Superior temporal gyrus (tissue), 1 donor: ENCODE data around the gene PPTC7.
A peak's percentile ranks its signal among the peaks of the same experiment; 100 is the strongest.
"Not testable (repeated sequence)": the region's sequence is repeated elsewhere in the genome, so short reads cannot be mapped to it uniquely, and the experiment has no call there.

Experiments
- DNase-seq: peaks from one replicate; pipeline ENCODE4 v3.0.0-alpha.2; 2016; ENCODE audit errors: extremely low spot score

The PPTC7 gene

GRCh38 chr12:110536834-110537604, 46.1 kb downstream of the PPTC7 start:
- no peak for DNase-seq

DNA sequence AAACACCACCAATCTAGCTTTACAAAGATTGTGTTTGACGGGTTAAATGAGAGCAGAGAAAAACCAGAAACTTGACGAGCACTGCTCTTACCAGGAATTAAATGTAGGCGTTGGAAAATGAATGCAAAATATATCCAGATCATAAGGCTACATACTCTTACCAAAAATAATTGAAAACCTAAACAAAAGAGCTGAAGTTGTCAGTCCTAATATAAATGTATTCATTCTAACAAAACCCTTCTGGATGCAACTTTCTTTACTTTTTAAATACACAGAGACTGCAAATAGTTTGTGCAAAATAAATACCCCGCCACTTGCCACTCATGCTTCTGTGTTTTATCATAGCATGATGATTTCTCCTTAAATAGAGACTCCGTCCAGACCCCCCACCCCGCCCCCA, 48.3 kb downstream of the PPTC7 start:
- DNase-seq, result no peak

- DNase-seq, result no peak
Observed at GRCh38 chr12:110533607-110534006, 49.5 kb downstream of the PPTC7 start.

DNA sequence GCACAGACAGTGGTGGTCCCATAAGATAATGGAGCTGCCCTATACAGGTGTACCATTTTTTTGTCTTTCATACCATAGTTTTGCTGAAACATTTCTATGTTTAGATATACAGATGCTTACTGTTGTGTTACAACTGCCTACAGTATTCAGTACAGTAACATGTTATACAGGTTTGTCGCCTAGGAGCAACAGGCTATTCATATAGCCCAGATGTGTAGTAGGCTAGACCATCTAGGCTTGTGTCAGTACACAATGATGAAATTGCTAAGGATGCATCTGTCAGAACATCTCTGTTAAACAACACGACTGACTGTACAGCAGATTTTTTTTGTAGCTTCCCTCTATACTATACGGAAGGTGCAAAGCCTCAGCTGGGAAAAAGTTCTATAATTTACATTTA, 50.5 kb downstream of the PPTC7 start:
- DNase-seq, result no peak

DNA sequence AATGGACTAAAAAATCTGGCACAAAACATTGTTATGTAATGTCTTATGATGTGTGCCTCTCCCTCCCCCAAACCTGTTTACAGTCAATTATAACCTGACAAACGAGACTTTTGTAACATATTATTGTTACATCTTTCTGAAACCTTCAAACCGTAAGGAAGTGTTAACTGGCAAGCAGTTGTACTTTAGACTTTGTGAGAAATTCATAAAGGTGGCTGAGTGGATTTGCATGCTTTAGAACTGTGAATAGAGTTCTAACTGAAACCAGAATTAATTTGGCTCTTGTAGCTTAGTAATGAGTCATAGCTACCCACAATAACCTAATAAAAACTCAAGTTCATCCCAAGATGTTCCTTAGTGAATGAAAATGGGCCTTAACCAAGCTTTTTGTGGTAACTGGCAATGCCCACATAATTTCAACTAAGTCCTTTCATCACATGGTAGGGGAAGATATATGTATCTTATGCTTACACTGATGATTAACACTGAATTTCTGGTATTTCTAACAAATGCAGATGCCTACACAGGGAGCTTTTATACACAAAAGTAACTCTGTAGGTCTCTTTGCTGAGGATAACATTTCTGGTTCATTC, 51.3 kb downstream of the PPTC7 start:
- DNase-seq, result no peak

DNA sequence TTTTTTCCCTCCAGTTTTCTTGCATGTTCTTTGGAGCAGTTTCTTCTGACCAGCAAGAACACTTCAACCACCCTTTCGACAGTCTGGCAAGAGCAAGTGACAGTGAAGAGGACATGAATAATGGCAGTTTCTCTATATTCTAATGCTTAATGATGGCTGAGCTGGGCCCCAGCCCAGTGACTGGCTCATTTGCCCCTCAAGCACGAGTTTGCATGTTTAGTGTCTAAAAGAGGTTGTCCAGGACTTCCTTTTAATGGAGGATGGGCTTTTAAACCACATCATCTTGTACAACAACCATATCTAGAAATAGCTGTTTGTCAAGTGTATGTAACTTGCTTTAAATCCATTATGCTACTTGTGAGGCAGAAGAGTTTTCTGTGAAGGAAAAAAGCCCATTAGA, 52.6 kb downstream of the PPTC7 start:
- DNase-seq, result no peak

- no peak for DNase-seq
Observed at GRCh38 chr12:110528277-110528839, 54.8 kb downstream of the PPTC7 start.

GRCh38 chr12:110520876-110521712, 62.0 kb downstream of the PPTC7 start:
- not testable (repeated sequence) for DNase-seq

DNA sequence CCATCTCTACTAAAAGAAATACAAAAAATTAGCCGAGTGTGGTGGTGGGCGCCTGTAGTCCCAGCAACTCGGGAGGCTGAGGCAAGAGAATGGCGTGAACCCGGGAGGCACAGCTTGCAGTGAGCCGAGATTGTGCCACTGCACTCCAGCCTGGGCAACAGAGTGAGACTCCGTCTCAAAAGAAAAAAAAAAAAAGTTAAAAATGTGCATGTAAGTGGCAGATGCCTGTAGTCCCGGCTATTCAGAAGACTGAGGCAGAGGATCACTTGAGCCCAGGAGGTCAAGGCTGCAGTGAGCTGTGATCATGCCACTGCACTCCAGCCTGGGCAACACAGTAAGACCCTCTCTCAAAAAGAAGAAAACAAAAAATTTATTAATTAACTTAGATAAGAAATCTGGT, 65.1 kb downstream of the PPTC7 start:
- DNase-seq, result not testable (repeated sequence)

DNA sequence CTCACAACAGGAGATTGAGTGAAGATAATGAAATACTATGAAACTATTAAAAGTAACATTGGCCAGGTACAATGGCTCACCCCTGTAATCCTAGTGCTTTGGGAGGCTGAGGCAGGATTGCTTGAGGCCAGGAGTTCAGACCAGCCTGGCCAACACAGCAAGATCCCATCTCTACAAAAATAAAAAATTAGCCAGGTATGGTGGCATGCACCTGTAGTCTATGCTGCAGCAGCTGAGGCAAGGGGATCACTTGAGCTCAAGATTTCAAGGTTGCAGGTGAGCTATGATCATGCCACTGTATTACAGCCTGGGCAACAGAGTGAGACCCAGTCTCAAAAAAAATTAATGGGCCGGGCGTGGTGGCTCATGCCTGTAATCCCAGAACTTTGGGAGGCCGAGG, 66.1 kb downstream of the PPTC7 start:
- DNase-seq, result no peak

DNA sequence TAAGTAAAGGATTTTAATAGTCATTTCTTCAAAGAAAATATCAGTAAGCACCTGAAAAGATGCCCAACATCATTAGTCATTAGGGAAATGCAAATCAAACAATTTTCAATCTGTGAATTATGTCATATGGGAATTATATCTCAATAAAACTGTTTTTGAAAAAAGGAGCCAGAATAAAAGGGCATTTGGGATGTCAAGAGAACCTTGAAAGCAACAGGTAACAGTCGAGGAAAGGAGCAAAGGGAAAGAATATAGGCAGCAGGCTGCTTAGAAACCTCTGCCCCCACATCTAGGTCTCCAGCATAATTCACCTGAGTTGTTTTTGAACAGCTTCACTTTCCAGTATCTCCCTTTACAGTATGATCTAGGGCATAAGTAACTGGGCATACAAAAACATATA, 68.8 kb downstream of the PPTC7 start:
- no peak for DNase-seq

- no peak for DNase-seq
Observed at GRCh38 chr12:110513842-110514241, 69.3 kb downstream of the PPTC7 start.

DNA sequence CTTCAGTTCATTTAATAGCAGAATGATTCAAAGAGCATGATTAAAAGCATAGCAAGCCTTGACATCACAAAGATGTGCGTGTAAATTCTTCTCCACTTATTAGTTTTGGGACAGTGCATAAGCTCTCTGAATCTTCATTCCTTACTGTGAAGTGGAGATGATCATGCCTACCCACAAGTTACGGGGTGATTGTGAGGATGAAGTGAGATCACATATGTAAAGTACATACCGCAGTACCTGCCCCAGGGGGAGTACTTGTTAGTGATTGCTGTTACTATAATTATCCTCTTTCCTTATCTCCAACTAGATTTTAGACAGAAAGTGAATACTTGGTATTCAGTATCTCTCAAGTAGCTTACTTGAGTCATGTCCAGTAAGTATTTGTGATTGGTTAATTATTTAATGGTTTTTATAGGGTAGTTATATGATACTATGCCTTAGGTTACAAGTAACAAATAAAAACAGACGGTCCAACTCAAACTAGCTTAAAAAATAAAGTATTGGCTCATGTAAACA, 75.0 kb downstream of the PPTC7 start:
- DNase-seq, result no peak

GRCh38 chr12:110505332-110505731, 77.8 kb downstream of the PPTC7 start:
- no peak for DNase-seq

- DNase-seq, result no peak
Observed at GRCh38 chr12:110503432-110503831, 79.7 kb downstream of the PPTC7 start.

DNA sequence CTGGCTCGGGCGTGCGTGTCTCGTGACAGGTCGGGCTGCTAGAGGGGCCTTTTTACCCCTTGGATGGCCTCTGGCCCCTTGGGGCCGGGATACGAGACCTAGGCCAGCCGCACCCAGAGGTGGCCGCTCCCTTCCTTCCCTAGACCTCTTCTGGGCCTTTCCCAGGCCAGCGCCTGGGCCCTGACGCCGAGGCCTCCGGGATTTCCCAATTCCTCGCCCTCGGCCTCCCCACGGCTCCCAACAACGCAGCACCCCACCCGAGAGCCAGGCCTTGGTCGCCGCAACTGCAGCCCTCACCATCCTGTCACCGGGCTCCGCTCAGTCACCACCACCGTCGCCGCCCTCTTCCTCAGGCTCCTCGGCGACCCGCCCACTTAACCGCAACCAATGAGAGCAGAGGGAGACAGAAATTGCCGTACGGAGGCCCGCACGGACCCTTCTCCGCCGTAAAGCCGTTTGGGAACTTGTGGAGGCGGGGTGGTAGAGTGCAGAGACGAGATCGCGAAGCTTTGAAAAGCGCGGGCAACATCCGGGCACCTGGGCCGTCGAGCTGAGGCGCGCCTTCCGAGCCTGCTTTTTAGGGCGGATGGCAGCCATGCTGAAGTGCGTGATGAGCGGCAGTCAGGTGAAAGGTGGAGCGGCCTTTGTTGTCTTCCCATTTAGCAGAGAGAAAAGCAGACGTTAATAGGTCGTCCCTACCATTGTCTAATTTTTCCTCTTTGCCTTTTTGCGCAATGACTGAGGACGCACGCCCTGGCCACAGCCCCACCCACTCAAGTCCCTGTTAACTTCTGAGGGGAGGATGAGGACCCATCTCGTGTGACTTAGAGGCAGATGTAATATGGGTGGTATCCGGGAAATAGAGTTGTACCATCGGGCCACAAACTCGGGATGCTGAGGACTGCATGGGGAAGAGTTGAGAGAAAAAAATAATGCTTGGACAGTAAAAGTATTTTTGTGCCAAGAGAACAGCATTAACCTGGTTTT, 81.1 kb downstream of the PPTC7 start, which contains the start of the genes RAD9B and VPS29:
Gene RAD9B, plus strand, starts transcription at position 580 of the 987 bp plus-strand sequence. Its CDS starts 7 bp downstream, at position 587.
Gene VPS29, minus strand, starts transcription at position 360 of the 987 bp plus-strand sequence. Its CDS starts 60 bp downstream, at position 300.
- DNase-seq, result peak; percentile 99

- peak; percentile 40 for DNase-seq
Observed at GRCh38 chr12:110501399-110501751, 81.7 kb downstream of the PPTC7 start.

GRCh38 chr12:110498984-110499706, 84.0 kb downstream of the PPTC7 start:
- DNase-seq, result no peak
